NT2/D1 (cell line): Measurements from ENCODE around the gene CPED1.

Experiments
- SUZ12 ChIP-seq: IDR thresholded peaks from 2 replicates; pipeline ENCODE4 v1.6.1; 2011; ENCODE audit not compliant: insufficient read length, insufficient read depth; ENCODE audit errors: extremely low read depth
- YY1 ChIP-seq: IDR thresholded peaks from 2 replicates; pipeline ENCODE4 v1.6.1; 2011; ENCODE audit not compliant: insufficient read length, insufficient read depth
- ZNF274 ChIP-seq: IDR thresholded peaks from 2 replicates; pipeline ENCODE4 v1.6.1; 2011; ENCODE audit warnings: mild to moderate bottlenecking, low read depth, low read length

DNA sequence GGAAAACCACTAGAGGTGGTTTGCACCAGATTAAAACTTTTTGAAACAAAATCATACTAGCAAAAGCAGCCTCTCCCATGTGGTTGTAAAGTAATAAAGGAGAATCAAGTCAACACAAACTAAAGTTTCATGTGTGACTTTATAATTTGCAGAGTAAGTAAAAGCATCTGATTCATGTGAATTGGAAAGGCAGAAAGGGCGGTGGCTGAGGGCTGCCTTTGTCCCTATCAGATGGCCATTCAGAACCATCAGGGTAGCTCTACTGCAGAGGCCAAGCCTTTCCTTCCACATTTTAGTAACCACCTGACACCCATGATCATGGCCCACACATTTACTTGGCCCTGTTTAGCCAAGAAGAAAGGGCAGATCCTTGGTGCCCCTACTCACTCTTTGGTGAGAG is 356.0 kb downstream of the CPED1 start:
- TF ChIP-seq SUZ12 (no peak), YY1 (no peak), ZNF274 (no peak)
